ENCODE data around the gene AKT1S1.

The AKT1S1 gene

DNA sequence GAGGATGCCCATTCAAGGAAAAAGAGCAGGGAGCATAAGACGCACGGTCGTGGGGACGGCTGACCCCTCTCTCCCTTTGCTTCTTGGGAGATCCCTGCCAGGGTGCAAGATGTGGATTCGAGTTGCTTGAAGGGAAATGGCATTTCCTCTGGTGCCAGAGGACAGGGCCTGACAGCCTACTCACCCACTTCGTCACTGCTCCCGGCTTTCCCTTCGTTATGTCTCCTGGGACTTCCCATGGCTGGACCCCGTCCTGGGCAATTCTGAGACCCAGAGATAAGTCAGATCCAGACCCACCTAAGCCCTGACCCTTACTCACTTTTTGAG is 1.6 kb upstream of the AKT1S1 start:
- TF ChIP-seq TAF1 (IDR thresholded peaks at IDR 0.05; ENCODE audit: borderline replicate concordance, insufficient read depth, low read length): no peak
- TF ChIP-seq REST (IDR thresholded peaks at IDR 0.05; ENCODE audit: insufficient read depth in 1 of 2, low read depth in 2 of 2, low read length in 2 of 2): no peak
- no peak for TF ChIP-seq POLR2AphosphoS5 (IDR thresholded peaks at IDR 0.05; ENCODE audit: low read depth, low read length)
- TF ChIP-seq SIN3A (IDR thresholded peaks at IDR 0.05; ENCODE audit: borderline replicate concordance, insufficient read depth, low read length): no peak
- no peak for TF ChIP-seq FOXP2 (optimal IDR thresholded peaks at IDR 0.05; ENCODE audit: borderline replicate concordance, extremely low read depth, extremely low read length, insufficient read depth)

DNA sequence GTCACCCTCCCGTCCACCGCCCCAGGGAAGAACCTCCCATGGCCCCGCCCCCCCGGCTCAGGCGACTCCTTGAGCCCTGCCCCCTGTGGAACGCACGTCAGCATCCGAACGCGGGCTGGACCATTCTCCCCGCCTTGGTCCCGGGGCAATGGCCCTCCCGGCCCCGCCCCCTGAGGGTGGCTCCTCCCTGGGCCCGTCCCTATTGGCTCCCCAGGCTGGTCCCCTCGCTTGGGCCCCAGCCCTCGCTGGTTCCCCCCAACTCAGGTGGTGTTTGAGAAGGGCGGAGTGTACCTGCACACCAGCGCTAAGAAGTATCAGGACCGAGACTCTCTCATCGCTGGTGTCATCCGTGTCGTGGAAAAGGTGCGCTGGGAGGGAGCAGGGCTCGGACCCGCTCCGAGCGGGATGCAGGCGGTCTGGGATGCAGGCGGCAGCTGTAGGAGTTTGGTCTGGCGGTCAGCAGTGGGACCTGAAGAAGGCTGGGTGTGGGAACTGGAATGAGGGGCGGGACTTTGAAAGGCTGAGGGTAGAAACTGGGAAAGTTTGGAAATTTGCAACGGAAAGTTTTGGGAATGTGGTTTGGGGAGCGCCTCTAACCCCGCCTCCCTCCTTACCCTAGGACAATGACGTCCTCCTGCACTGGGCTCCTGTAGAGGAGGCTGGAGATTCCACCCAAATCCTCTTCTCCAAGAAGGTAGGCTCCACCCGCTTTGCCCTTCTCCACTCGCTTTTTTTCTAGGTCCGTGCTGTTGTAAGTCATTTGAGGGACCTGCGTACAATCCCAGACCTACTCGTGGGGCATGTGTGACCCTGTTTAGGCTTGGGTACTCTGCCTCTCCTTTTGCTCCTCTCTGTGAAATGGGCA is 956 bp upstream of the AKT1S1 start:
- TF ChIP-seq FOXP2 (optimal IDR thresholded peaks at IDR 0.05; ENCODE audit: borderline replicate concordance, extremely low read depth, extremely low read length, insufficient read depth) (peak; percentile 70), SIN3A (IDR thresholded peaks at IDR 0.05; ENCODE audit: borderline replicate concordance, insufficient read depth, low read length) (no peak)

- no peak for TF ChIP-seq REST (IDR thresholded peaks at IDR 0.05; ENCODE audit: insufficient read depth in 1 of 2, low read depth in 2 of 2, low read length in 2 of 2)
- TF ChIP-seq FOXP2 (optimal IDR thresholded peaks at IDR 0.05; ENCODE audit: borderline replicate concordance, extremely low read depth, extremely low read length, insufficient read depth): peak; percentile 94
- peak; percentile 87 for TF ChIP-seq TAF1 (IDR thresholded peaks at IDR 0.05; ENCODE audit: borderline replicate concordance, insufficient read depth, low read length)
- TF ChIP-seq POLR2AphosphoS5 (IDR thresholded peaks at IDR 0.05; ENCODE audit: low read depth, low read length): peak; percentile 72
- TF ChIP-seq SIN3A (IDR thresholded peaks at IDR 0.05; ENCODE audit: borderline replicate concordance, insufficient read depth, low read length): no peak
These were observed 634 bp downstream of the AKT1S1 start for GRCh38 chr19:49876422-49877019.

DNA sequence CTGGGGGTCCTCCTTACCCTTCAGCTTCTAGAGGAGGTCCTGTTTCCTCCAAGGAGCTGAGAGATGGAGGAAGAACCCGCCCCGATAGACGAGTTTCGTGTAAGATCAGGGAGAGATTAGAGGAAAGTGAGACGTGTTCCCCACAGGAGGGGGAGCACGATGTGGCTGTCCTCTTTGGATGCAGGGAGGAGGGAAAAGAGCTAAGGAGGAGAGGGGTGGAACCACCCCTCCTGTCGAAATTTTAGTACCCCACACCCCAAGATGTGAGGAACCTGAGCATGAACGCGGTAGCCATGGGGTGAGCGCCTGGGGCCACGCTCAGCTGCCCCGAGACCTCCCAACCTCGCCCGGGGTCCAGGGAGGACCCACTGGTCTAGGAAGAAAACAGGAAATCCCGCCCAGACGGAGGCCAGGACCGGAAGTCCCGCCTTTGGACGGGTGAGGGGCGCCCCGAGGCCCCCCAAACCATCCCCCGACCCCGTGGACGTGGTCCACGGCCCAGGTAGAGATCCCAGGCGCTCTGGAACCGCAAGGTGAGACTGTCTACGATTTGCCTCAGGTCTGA is 1.2 kb downstream of the AKT1S1 start:
- TF ChIP-seq POLR2AphosphoS5 (IDR thresholded peaks at IDR 0.05; ENCODE audit: low read depth, low read length): peak; percentile 72
- TF ChIP-seq TAF1 (IDR thresholded peaks at IDR 0.05; ENCODE audit: borderline replicate concordance, insufficient read depth, low read length): no peak
- TF ChIP-seq FOXP2 (optimal IDR thresholded peaks at IDR 0.05; ENCODE audit: borderline replicate concordance, extremely low read depth, extremely low read length, insufficient read depth): peak; percentile 24
- TF ChIP-seq SIN3A (IDR thresholded peaks at IDR 0.05; ENCODE audit: borderline replicate concordance, insufficient read depth, low read length): no peak
- no peak for TF ChIP-seq REST (IDR thresholded peaks at IDR 0.05; ENCODE audit: insufficient read depth in 1 of 2, low read depth in 2 of 2, low read length in 2 of 2)

DNA sequence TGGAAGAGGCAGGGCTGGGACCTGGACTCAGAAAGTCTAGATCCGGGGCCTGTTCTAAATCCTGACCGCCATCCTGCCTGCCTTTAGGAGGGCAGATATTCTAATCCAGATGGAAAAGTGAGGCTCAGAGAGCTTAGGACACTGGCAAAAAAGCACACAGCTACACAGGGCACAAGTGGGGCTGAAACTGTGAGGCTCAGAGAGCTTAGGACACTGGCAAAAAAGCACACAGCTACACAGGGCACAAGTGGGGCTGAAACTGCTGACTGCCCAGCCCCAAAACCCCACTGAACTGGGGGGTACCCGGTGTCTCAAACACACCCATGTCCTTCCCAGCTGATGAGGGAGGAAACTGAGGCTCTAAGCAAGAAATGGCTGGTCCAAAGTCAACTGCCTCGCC is 2.0 kb downstream of the AKT1S1 start:
- no peak for TF ChIP-seq TAF1 (IDR thresholded peaks at IDR 0.05; ENCODE audit: borderline replicate concordance, insufficient read depth, low read length)

Data from PFSK-1 (cell line).